A549 (cell line): Measurements from ENCODE around the gene RGL4.

Experiments
- BHLHE40 ChIP-seq: IDR thresholded peaks from 2 replicates; pipeline ENCODE4 v1.6.1; 2012; ENCODE audit warnings: low read depth, low read length, inconsistent platforms
- JUN ChIP-seq, 2 experiments: fragments of >200 bp; sonication (Bioruptor Twin); formaldehyde crosslinking; IDR thresholded peaks; 2 replicates in 1 of 2; 3 replicates in 1 of 2; pipeline ENCODE4 v1.6.1; 2016 to 2017
- TF ChIP-seq, protein P1 (sequence below): fragments of >200 bp; sonication (Bioruptor Twin); formaldehyde crosslinking; IDR thresholded peaks from 3 replicates; pipeline ENCODE4 v1.5.1; 2016
- TF ChIP-seq, protein P2 (sequence below): fragments of 200-600 bp; sonication (generic); IDR thresholded peaks from 2 replicates; pipeline ENCODE4 v1.6.1; 2016; ENCODE audit warnings: antibody characterized with exemption, mild to moderate bottlenecking, moderate library complexity

GRCh38 chr22:23704829-23705228, 14.0 kb downstream of the RGL4 start:
- TF ChIP-seq, protein P1, sequence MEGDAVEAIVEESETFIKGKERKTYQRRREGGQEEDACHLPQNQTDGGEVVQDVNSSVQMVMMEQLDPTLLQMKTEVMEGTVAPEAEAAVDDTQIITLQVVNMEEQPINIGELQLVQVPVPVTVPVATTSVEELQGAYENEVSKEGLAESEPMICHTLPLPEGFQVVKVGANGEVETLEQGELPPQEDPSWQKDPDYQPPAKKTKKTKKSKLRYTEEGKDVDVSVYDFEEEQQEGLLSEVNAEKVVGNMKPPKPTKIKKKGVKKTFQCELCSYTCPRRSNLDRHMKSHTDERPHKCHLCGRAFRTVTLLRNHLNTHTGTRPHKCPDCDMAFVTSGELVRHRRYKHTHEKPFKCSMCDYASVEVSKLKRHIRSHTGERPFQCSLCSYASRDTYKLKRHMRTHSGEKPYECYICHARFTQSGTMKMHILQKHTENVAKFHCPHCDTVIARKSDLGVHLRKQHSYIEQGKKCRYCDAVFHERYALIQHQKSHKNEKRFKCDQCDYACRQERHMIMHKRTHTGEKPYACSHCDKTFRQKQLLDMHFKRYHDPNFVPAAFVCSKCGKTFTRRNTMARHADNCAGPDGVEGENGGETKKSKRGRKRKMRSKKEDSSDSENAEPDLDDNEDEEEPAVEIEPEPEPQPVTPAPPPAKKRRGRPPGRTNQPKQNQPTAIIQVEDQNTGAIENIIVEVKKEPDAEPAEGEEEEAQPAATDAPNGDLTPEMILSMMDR, result no peak
- TF ChIP-seq BHLHE40 (no peak), JUN (IDR thresholded peaks at IDR 0.05) (no peak)
- TF ChIP-seq, protein P2, sequence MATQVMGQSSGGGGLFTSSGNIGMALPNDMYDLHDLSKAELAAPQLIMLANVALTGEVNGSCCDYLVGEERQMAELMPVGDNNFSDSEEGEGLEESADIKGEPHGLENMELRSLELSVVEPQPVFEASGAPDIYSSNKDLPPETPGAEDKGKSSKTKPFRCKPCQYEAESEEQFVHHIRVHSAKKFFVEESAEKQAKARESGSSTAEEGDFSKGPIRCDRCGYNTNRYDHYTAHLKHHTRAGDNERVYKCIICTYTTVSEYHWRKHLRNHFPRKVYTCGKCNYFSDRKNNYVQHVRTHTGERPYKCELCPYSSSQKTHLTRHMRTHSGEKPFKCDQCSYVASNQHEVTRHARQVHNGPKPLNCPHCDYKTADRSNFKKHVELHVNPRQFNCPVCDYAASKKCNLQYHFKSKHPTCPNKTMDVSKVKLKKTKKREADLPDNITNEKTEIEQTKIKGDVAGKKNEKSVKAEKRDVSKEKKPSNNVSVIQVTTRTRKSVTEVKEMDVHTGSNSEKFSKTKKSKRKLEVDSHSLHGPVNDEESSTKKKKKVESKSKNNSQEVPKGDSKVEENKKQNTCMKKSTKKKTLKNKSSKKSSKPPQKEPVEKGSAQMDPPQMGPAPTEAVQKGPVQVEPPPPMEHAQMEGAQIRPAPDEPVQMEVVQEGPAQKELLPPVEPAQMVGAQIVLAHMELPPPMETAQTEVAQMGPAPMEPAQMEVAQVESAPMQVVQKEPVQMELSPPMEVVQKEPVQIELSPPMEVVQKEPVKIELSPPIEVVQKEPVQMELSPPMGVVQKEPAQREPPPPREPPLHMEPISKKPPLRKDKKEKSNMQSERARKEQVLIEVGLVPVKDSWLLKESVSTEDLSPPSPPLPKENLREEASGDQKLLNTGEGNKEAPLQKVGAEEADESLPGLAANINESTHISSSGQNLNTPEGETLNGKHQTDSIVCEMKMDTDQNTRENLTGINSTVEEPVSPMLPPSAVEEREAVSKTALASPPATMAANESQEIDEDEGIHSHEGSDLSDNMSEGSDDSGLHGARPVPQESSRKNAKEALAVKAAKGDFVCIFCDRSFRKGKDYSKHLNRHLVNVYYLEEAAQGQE, result no peak
